Fibroblast of mammary gland (primary cell): ENCODE results near the gene SLC35F4.

Experiments
- DNase-seq: peaks from one replicate; pipeline ENCODE4 v3.0.0-alpha.2; 2010; ENCODE audit warnings: low read depth
- H3K4me3 ChIP-seq: 2 replicates; pipeline ENCODE4 v1.5.1; 2011; ENCODE audit warnings: low read depth, mild to moderate bottlenecking, low read length, moderate library complexity; ENCODE audit not compliant: control insufficient read depth
- TF ChIP-seq, protein P1 (sequence below): conservative IDR thresholded peaks from 2 replicates; pipeline ENCODE4 v1.5.1; 2011; ENCODE audit warnings: low read depth, low read length, inconsistent platforms; ENCODE audit not compliant: control insufficient read depth, insufficient read depth

The SLC35F4 gene

DNA sequence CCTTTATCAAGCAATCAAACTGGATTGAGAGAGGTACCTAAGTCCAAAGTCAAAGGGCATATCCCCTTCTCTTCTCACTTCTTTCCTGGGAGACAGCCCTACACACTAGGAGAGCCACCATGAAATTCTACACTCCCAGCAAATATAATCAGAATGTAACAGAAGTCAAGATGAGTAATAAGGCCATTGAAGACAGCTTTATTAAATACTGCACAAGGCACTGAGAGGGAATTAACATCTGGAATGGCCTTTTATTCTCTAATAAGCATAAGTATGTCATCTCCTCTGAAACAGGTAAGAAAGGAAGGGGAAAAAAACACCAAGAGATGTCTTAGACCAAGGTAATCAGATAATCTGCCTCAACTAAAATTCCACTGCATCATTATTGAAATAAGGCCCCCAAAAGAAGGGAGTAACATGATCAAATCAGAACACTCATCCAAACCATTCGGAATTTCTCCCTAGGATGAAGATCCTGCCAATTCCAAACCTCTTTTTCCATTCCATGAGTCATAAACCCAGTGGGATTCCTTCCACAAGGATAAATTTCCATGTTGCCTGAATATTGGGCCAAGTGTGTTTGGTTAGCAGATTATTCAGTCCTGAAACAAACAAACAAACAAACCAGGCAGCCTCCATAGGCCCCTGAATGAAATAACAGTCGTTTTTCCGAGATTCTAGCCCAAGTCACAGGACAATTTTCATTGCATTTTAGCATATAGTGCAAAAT, 19.9 kb downstream of the SLC35F4 start:
- peak; percentile 94 for DNase-seq
- TF ChIP-seq, protein P1, sequence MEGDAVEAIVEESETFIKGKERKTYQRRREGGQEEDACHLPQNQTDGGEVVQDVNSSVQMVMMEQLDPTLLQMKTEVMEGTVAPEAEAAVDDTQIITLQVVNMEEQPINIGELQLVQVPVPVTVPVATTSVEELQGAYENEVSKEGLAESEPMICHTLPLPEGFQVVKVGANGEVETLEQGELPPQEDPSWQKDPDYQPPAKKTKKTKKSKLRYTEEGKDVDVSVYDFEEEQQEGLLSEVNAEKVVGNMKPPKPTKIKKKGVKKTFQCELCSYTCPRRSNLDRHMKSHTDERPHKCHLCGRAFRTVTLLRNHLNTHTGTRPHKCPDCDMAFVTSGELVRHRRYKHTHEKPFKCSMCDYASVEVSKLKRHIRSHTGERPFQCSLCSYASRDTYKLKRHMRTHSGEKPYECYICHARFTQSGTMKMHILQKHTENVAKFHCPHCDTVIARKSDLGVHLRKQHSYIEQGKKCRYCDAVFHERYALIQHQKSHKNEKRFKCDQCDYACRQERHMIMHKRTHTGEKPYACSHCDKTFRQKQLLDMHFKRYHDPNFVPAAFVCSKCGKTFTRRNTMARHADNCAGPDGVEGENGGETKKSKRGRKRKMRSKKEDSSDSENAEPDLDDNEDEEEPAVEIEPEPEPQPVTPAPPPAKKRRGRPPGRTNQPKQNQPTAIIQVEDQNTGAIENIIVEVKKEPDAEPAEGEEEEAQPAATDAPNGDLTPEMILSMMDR: peak; percentile 42

DNA sequence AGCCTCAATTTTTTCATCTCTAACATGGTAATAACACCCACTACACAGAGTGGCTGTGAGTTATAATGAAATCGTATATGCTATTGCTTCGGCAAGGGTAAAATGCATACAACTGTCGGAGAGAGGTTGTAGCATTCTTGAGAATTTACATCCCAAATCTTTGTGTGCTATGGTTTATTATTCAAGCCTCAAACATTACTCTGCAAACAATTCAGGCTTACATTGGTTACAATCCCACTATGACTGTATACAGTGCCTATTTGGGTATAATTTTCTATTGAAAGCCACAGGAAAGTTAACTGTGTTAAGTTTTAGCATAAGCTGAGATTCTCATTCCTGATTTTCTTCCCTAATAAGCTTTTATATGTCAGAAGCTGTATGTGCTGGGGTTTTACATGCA, 20.6 kb downstream of the SLC35F4 start:
- no peak overlapping the region for H3K4me3 ChIP-seq
- TF ChIP-seq, protein P1: no peak
- no peak for DNase-seq

More for the DNA sequence above, 19.9 kb downstream of the SLC35F4 start:
- H3K4me3 ChIP-seq: no peak overlapping the region

DNA sequence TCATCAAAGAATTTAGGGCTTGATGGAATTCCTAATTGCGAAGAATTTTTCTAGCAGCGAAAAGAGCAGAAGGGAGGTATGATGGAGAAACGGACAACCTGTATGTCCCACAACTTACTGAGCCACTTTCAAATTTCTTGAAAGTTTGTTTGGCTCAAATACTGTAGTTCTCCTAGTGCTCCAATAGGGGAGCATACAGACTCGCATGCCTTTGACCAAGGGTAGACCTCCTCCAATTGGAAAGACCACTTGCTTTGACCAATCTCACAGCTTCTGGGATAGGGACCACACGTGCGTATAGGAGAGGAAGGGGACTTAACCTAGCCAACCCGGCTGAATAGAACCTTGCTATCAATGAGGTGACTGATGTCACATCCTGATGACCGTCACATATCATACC, 28.6 kb downstream of the SLC35F4 start:
- no peak for DNase-seq

DNA sequence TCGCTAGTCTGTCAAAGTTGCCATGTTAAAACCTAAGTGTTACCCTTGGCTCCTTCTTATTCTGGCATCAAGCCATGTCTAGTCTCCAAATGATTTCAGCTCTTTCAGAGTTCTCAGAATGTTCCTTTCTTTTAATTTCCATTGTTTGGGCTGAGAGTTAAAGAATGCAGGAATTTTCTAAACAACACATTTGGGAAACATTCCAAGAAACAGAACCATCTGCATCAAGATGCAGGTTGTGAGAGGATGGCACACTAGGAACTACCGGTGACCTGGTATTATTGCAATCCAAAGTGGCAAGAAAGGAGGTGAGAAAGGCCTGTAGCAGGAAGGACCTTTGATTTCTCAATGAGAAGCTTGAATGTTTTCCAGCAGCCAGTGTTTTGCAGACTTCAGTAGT, 30.1 kb downstream of the SLC35F4 start:
- H3K4me3 ChIP-seq: no peak overlapping the region
- TF ChIP-seq, protein P1: no peak
- DNase-seq: no peak

More for the DNA sequence above, 28.6 kb downstream of the SLC35F4 start:
- no peak overlapping the region for H3K4me3 ChIP-seq
- TF ChIP-seq, protein P1: no peak

DNA sequence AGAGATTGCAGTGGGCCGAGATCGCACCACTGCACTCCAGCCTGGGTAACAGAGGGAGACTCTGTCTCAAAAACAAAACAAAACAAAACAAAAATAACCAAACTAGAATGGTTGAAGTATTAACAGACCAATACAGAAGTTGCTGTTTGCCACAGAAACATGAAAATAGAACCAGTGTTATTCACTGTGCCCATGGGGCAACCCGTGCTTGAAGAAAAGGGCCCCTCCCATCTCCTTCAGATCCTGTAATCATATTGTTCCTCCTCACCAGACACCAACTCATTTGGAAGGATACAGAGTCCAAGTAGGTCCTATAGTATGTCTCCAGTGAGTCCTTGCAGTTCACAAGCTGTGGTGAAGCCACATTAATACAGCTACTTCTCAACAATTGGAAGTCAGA, 30.9 kb downstream of the SLC35F4 start:
- DNase-seq: no peak
- H3K4me3 ChIP-seq: no peak overlapping the region

DNA sequence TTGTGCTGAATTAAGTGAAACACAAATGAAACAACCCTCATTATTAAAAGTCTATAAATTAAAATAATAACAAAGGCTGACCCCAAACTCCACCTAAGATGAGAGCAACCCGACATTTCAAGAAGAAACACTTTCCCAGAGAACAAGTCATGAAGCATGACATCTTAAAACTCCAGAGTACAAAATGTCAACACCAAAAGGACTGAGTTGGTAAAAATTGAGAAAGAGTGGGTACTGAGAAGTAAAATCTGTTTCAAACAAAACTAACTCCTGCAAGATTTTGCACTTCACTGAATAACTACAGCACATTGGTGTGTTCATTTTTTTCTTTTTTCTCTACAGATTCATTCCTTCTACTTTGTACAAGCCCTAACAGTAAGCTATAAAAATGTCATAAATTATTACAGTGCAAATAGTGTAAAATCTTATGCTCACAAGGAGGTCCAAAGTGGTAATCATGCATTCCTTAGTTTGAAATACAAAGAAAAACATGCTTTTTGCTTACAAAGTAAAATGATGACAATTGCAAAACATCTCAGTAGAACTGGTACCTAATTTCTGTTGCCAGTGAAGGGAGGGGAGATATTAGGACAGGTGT, 31.8 kb downstream of the SLC35F4 start:
- no peak overlapping the region for H3K4me3 ChIP-seq
- peak; percentile 55 for DNase-seq
- TF ChIP-seq, protein P1: no peak

More for the DNA sequence above, 30.9 kb downstream of the SLC35F4 start:
- TF ChIP-seq, protein P1: no peak
